ENCODE data around the gene ZNF281. TPM values are rescaled to one million over a fixed set of nuclear protein-coding genes. Genes with fewer than 3 reads are reported as not detected.

ZNF281 gene
- total RNA-seq, 4 donors from 2014 or later, result 15.3 to 24.7 (median 18.5) TPM

GRCh38 chr1:200429221-200429751 is 19.4 kb upstream of the ZNF281 start:
- no peaks in the 10 kb centered on the region for H3K9me3 ChIP-seq
- no peak overlapping the region for H3K4me3 ChIP-seq
- no peaks in the 10 kb centered on the region for H3K27me3 ChIP-seq
- H3K27ac ChIP-seq, result no peak overlapping the region
- DNase-seq, result no peak
- intact Hi-C loops (cut with DNase I; ENCODE audit: low total_unique reads), result no loop called here
- no peak for TF ChIP-seq CTCF (IDR thresholded peaks at IDR 0.05)
- H3K4me1 ChIP-seq, result no peaks in the 10 kb centered on the region
- no peaks in the 10 kb centered on the region for H3K36me3 ChIP-seq

GRCh38 chr1:200428482-200429205 is 18.8 kb upstream of the ZNF281 start:
- Histone ChIP-seq H3K4me3 (no peak overlapping the region), H3K27me3 (no peaks in the 10 kb centered on the region), H3K4me1 (no peaks in the 10 kb centered on the region), H3K9me3 (no peaks in the 10 kb centered on the region), H3K27ac (no peak overlapping the region), H3K36me3 (no peaks in the 10 kb centered on the region)
- intact Hi-C loops (cut with DNase I; ENCODE audit: low total_unique reads), result no loop called here
- DNase-seq, result no peak
- TF ChIP-seq POLR2A (IDR thresholded peaks at IDR 0.05), result no peak
- no peak for TF ChIP-seq CTCF (IDR thresholded peaks at IDR 0.05)

GRCh38 chr1:200427744-200428143 is 17.9 kb upstream of the ZNF281 start:
- H3K36me3 ChIP-seq, result no peaks in the 10 kb centered on the region
- no peak overlapping the region for H3K27ac ChIP-seq

GRCh38 chr1:200426196-200426595 is 16.4 kb upstream of the ZNF281 start:
- TF ChIP-seq CTCF (IDR thresholded peaks at IDR 0.05) (no peak), POLR2A (IDR thresholded peaks at IDR 0.05) (no peak)
- Histone ChIP-seq H3K9me3 (no peaks in the 10 kb centered on the region), H3K27ac (no peak overlapping the region), H3K4me1 (no peaks in the 10 kb centered on the region), H3K36me3 (no peaks in the 10 kb centered on the region), H3K27me3 (no peaks in the 10 kb centered on the region), H3K4me3 (no peak overlapping the region)
- no peak for DNase-seq
- intact Hi-C loops (cut with DNase I; ENCODE audit: low total_unique reads), result no loop called here

More at GRCh38 chr1:200427744-200428143, 17.9 kb upstream of the ZNF281 start:
- H3K4me1 ChIP-seq, result no peaks in the 10 kb centered on the region
- DNase-seq, result no peak
- no peaks in the 10 kb centered on the region for H3K27me3 ChIP-seq
- TF ChIP-seq CTCF (IDR thresholded peaks at IDR 0.05) (no peak), POLR2A (IDR thresholded peaks at IDR 0.05) (no peak)
- intact Hi-C loops (cut with DNase I; ENCODE audit: low total_unique reads), result no loop called here
- no peak overlapping the region for H3K4me3 ChIP-seq
- no peaks in the 10 kb centered on the region for H3K9me3 ChIP-seq

GRCh38 chr1:200423235-200423634 is 13.4 kb upstream of the ZNF281 start:
- Histone ChIP-seq H3K4me3 (no peak overlapping the region), H3K9me3 (no peaks in the 10 kb centered on the region), H3K27ac (no peak overlapping the region), H3K4me1 (no peaks in the 10 kb centered on the region), H3K36me3 (no peaks in the 10 kb centered on the region), H3K27me3 (no peaks in the 10 kb centered on the region)
- DNase-seq, result no peak
- no peak for TF ChIP-seq POLR2A (IDR thresholded peaks at IDR 0.05)
- TF ChIP-seq CTCF (IDR thresholded peaks at IDR 0.05), result no peak
- intact Hi-C loops (cut with DNase I; ENCODE audit: low total_unique reads), result no loop called here

Data from uterus (tissue), 4 donors.